NCI-H2227 (cell line): ENCODE results near the gene ADM.
A peak's percentile ranks its signal among the peaks of the same experiment; 100 is the strongest.
"Not testable (repeated sequence)": the region's sequence is repeated elsewhere in the genome, so short reads cannot be mapped to it uniquely, and the experiment has no call there.

Source experiments
- DNase-seq: peaks from one replicate; lab custom pipeline; 2025; ENCODE audit not compliant: unreplicated experiment; lab: John Stamatoyannopoulos, UW

Gene ADM, protein sequence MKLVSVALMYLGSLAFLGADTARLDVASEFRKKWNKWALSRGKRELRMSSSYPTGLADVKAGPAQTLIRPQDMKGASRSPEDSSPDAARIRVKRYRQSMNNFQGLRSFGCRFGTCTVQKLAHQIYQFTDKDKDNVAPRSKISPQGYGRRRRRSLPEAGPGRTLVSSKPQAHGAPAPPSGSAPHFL

GRCh38 chr11:10304495-10305261 lies at the start of gene ADM:
TSS of gene ADM (plus strand) at chr11:10305073. CDS start at chr11:10305701, 628 bp downstream.
- DNase-seq: peak; percentile 69

GRCh38 chr11:10255388-10256125 lies 49.3 kb upstream of the ADM start:
- no peak for DNase-seq

DNA sequence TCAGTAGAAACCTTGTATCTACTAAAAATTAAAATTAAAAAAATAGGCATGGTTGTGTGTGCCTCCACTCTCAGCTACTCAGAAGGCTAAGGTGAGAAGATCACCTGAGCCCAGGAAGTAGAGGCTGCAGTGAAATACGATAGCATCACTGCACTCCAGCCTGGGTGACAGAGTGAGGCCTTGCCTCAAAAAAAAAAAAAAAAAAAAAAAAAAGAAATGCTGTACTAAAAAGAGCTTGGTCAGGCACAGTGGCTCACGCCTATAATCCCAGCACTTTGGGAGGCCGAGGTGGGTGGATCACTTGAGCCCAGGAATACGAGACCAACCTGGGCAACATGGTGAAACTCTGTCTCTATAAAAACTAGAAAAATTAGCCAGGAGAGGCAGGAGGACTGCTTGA lies 47.4 kb upstream of the ADM start:
- no peak for DNase-seq

DNA sequence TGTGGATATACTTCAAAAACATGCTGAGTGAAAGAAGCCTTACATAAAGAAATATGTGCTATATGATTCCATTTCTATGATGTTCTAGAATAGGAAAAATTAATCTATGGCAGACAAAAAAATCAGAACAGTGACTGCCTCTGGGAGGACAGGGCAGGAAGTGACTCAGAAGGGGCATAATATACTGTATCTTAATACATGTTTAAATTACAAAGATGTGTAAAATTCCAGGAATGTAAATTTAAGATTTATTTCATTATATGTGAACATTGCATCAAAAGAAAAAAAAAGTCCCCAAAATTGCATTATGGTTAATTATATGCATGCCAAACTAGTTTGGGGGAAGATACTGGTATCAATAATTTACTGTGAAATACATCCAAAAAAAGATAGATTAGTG lies 43.1 kb upstream of the ADM start:
- no peak for DNase-seq

DNA sequence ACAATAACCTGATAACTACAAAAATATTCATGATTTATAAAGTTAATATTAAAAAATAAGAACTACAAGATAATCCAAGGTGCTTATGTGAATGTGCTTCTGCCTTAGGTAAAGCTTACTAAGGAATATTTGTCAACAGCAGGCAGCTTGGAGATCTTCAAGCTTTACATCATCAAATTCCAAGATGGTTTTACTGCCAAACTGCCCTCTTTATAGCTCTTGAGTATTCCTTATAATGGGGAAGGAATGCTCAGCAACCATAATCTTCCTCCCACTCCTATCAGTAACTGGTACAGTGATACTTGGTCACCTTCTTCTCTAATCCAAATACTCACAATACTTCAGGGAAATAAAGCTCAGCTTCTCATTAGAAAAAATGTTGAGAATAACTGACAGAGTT lies 40.9 kb upstream of the ADM start:
- DNase-seq: no peak

DNA sequence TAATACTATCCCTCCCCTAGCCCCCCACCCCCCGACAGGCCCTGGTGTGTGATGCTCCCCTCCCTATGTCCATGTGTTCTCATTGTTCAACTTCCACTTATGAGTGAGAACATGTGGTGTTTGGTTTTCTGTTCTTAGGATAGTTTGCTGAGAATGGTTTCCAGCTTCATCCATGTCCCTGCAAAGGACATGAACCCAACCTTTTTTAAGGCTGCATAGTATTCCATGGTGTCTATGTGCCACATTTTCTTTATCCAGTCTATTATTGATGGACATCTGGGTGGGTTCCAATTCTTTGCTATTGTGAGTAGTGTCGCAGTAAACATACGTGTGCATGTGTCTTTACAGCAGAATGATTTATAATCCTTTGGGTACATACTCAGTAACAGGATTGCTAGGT lies 40.2 kb upstream of the ADM start:
- DNase-seq: not testable (repeated sequence)

DNA sequence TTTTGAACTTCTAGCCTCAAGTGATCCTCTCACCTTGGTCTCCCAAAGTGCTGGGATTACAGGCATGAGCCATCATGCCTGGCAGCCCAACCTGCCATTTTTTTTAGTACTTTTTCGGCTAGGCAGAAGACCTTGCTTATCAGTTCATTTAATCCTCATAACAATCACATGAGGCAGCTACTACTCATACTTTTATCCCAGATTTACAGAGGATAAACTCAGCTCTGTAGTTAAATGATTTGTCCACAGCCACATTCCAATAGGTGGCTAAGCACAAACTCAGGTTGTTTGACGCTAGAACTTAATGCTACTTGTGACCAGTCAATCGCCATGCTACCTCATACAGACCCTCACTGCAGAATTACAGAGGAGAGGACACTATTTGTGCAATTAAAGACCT lies 38.9 kb upstream of the ADM start:
- DNase-seq: no peak

GRCh38 chr11:10267821-10268220 lies 37.1 kb upstream of the ADM start:
- no peak for DNase-seq

DNA sequence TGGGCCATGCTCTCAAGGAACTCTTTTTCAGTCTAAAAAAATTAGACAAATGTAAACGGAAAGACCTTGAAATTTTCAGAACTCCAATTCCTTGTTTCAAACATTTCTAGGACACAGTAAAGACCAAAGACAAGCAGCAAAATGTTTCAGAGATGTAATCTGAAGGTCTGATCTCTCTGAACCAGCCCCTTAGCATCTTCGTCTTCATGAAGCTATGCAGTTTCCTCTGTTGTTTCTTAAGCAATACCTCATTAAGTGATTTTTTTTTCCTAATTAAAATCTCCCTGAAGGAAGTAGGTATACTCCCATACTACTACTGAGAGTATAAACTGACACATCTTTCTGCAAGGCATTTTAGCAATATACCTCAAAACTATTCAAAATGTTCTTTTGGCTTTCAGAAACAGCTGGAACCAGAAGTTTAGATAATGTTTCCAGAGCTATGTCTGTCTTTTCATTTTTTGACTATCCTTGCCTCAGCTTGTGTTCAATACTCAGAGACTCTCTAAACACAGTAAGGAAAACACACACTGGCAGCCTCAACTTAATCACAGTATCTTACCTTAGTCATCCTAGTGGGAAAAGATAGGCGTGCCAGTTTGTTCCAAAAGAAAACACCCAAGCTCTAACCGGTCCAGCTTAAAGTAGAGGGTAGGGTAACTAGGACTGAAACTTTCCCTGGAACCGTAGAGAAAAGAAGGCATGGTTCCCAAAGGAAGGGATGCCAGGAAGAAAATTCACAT lies 36.0 kb upstream of the ADM start:
- DNase-seq: no peak

GRCh38 chr11:10272132-10272531 lies 32.7 kb upstream of the ADM start:
- DNase-seq: no peak

GRCh38 chr11:10273738-10274137 lies 31.1 kb upstream of the ADM start:
- no peak for DNase-seq

DNA sequence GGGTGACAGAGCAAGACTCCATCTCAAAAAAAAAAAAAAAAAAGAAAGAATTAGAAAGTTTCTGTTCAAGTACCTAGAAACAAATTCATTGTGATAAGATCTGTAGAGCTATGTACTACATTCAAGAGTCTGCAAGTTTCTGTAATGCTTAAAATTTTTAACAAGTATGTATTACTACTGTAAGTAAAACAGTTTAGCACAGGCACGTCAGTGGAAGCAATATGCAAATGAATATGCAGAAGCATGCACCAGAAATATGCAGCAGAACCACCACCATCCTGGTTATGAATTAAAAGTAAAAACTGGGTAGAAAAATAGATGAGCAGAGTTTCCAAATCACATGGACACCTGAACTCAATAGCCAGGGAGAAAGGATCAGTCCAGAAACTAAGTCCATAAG lies 30.1 kb upstream of the ADM start:
- DNase-seq: no peak

DNA sequence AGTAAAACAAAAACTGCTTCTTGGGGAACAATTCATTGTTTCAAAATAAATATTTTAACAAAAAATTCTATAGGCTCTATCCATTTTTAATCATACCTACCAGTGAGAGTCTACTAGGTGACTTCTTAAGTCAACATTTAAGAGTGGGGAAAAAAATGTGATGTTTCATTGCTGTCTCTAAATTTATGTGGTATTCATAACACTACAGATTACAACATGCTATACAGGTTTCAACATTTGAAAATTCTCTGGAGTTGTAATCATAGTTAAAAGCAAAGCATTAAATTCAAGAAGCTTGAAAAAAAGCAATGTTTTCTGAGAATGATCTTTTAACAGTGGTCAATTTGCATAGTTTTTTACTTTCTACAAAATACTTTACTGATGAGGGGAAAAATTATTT lies 29.2 kb upstream of the ADM start:
- DNase-seq: no peak

- DNase-seq: no peak
Measured at GRCh38 chr11:10282117-10282516, 22.8 kb upstream of the ADM start.

- no peak for DNase-seq
Measured at GRCh38 chr11:10283991-10284390, 20.9 kb upstream of the ADM start.

DNA sequence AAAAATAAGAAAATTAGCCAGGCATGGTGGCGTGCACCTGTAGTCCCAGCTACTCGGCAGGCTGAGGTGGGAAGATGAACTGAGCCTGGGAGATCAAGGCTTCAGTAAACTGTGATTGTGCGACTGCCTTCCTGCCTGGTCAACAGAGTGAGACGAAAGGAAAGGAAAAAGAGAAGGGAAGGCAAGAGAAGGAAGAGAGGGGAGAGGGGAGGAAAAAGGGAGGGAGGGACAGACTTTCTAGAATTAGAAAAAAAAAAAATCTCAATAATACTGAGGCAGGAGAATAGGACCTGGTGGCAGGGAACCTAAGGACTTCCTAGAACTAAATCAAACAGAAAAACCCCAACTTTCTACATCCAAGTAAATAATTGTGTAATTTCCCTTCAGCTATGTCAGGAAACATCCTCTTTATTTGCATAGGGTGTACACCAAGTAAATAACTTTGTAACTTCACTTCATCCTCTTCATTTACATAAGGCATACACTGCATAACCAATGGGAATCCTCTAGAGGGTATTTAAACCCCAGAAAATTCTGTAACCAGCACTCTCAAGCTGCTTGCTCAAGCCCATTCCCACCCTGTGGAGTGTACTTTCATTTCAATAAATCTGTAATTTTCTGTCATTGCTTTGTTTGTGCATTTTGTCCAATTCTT lies 19.6 kb upstream of the ADM start:
- no peak for DNase-seq

DNA sequence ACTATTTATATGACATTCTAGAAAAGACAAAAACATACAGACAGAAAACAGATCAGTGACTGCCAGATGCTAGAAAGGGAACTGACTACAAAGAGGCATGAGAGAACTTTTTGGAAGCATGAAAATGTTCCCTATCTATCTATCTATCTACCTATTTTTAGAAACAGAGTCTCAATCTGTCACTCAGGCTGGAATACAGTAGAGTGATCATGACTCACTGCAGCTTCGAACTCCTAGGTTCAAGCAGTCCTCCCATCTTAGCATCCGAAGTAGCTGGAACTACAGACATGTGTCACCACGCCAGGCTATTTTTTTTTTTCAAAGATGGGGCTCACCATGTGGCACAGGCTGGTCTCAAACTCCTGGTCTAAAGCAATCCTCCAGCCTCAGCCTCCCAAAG lies 17.7 kb upstream of the ADM start:
- DNase-seq: no peak

DNA sequence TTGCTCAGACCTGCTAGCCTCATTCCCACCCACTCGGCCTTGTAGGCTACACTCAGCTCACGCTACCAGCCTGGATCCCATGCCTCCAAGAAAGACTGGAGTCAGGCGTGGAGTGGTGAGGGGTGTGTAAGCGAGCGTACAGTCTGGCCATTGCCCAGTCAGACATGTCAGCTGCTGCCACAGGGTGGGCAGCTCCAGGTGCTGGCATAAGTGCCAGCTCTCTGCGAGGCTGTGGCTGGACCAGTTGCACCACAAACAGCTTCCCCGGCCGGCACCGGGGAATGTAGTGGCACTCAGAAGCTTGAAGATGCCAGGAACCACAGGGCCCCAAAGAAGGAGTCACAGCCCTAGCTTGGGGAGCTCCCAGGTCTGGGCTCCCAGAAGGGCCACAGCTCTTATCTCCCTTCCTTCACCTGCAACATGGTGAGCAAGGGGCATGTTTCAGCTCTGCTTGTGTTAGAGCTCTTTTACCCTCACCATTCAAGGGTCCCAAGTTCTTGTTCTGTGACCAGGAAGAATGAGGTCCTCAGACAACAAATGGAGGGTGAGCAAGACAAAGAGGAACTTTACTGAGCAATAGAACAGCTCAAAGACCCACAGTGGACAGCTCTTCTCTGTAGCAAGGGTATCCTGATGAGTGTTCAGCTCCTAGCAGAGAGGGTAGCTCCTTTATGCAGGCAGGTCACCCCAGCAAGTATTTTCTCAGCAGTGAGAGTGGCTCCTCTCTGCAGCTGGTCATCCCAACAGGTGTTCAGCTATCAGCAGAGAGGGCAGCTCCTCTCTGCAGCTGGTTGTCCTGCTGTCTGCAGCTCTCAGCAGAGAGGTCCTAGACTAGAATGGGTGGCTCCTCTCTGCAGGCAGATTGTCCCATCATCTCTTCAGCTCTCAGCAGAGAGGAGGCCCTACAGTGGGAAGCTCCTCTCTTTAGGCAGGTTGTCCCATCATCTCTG lies 16.8 kb upstream of the ADM start:
- DNase-seq: no peak

- no peak for DNase-seq
Measured at GRCh38 chr11:10288881-10289764, 15.8 kb upstream of the ADM start.
